ENCODE results near the gene AKIRIN2. TPM values are rescaled to one million over a fixed set of nuclear protein-coding genes. Genes with fewer than 3 reads are reported as not detected.

Gene AKIRIN2
- total RNA-seq, 6 experiments from 2014 or later = 10.6 to 25.3 (median 18.6) TPM

GRCh38 chr6:87654875-87655454, 47.1 kb downstream of the AKIRIN2 start:
- H3K9me3 ChIP-seq = no peaks in the 10 kb centered on the region
- H3K4me3 ChIP-seq = no peak overlapping the region
- intact Hi-C loops (cut with DNase I) = no loop called here
- no peak for ATAC-seq
- peaks cover 0 to 5% (median 0%) of the 10 kb centered on the region in 4 donors for H3K36me3 ChIP-seq
- WGBS (ENCODE audit: insufficient coverage, low coverage, low lambda C conversion rate, missing lambda C conversion rate) = 73% methylated on average over 2 of the region's 2 CpGs
- no peak overlapping the region for H3K27ac ChIP-seq
- no peaks in the 10 kb centered on the region for H3K4me1 ChIP-seq
- no peaks in the 10 kb centered on the region for H3K27me3 ChIP-seq
- DNase-seq = no peak
- no peak for TF ChIP-seq POLR2A (IDR thresholded peaks at IDR 0.05)

- DNase-seq = no peak
- no peak for ATAC-seq
- H3K9me3 ChIP-seq = no peaks in the 10 kb centered on the region
- 100% methylated on average over 1 of the region's 1 CpG for WGBS (ENCODE audit: insufficient coverage, low coverage, low lambda C conversion rate, missing lambda C conversion rate)
- H3K27ac ChIP-seq = no peak overlapping the region
- intact Hi-C loops (cut with DNase I) = no loop called here
- no peaks in the 10 kb centered on the region for H3K4me1 ChIP-seq
- H3K4me3 ChIP-seq = no peak overlapping the region
- H3K27me3 ChIP-seq = no peaks in the 10 kb centered on the region
- TF ChIP-seq CTCF (IDR thresholded peaks at IDR 0.05) (no peak), POLR2A (IDR thresholded peaks at IDR 0.05) (no peak)
- peaks cover 0 to 5% (median 0%) of the 10 kb centered on the region in 4 donors for H3K36me3 ChIP-seq
These were observed 47.9 kb downstream of the AKIRIN2 start for GRCh38 chr6:87654122-87654521.

- Histone ChIP-seq H3K9me3 (no peaks in the 10 kb centered on the region), H3K4me3 (no peak overlapping the region), H3K27me3 (no peaks in the 10 kb centered on the region), H3K4me1 (no peaks in the 10 kb centered on the region), H3K27ac (no peak overlapping the region), H3K36me3 (peaks cover 0 to 5% (median 0%) of the 10 kb centered on the region in 4 donors)
- 80% methylated on average over 3 of the region's 3 CpGs for WGBS (ENCODE audit: insufficient coverage, low coverage, low lambda C conversion rate, missing lambda C conversion rate)
- ATAC-seq = no peak
- TF ChIP-seq POLR2A (IDR thresholded peaks at IDR 0.05) (no peak), CTCF (IDR thresholded peaks at IDR 0.05) (no peak)
- DNase-seq = no peak
- intact Hi-C loops (cut with DNase I) = no loop called here
These were observed 48.7 kb downstream of the AKIRIN2 start for GRCh38 chr6:87653074-87653962.

- no peak overlapping the region for H3K4me3 ChIP-seq
- no peaks in the 10 kb centered on the region for H3K4me1 ChIP-seq
- ATAC-seq (peak in 1 of 4 donors; percentile 34), DNase-seq (no peak)
- H3K27ac ChIP-seq = no peak overlapping the region
- 17% methylated on average over 1 of the region's 1 CpG for WGBS (ENCODE audit: insufficient coverage, low coverage, low lambda C conversion rate, missing lambda C conversion rate)
- intact Hi-C loops (cut with DNase I) = no loop called here
- H3K27me3 ChIP-seq = no peaks in the 10 kb centered on the region
- TF ChIP-seq CTCF (IDR thresholded peaks at IDR 0.05) (no peak), POLR2A (IDR thresholded peaks at IDR 0.05) (no peak)
- H3K36me3 ChIP-seq = no peaks in the 10 kb centered on the region
- no peaks in the 10 kb centered on the region for H3K9me3 ChIP-seq
These were observed 57.0 kb downstream of the AKIRIN2 start for GRCh38 chr6:87645080-87645479.

- H3K36me3 ChIP-seq = no peaks in the 10 kb centered on the region
- intact Hi-C loops (cut with DNase I) = no loop called here
- H3K27ac ChIP-seq = no peak overlapping the region
- DNase-seq (no peak), ATAC-seq (no peak)
- H3K27me3 ChIP-seq = no peaks in the 10 kb centered on the region
- H3K4me1 ChIP-seq = no peaks in the 10 kb centered on the region
- H3K9me3 ChIP-seq = no peaks in the 10 kb centered on the region
- WGBS (ENCODE audit: insufficient coverage, low coverage, low lambda C conversion rate, missing lambda C conversion rate) = 59% methylated on average over 1 of the region's 1 CpG
- TF ChIP-seq CTCF (IDR thresholded peaks at IDR 0.05) (no peak), POLR2A (IDR thresholded peaks at IDR 0.05) (no peak)
- H3K4me3 ChIP-seq = no peak overlapping the region
These were observed 60.9 kb downstream of the AKIRIN2 start for GRCh38 chr6:87641065-87641692.
